Upper lobe of right lung (tissue), 1 donor: ENCODE measurements around the gene SGTA. TPM values are rescaled to one million over a fixed set of nuclear protein-coding genes. Genes with fewer than 3 reads are reported as not detected.
A peak's percentile ranks its signal among the peaks of the same experiment; 100 is the strongest.

Source experiments
- ATAC-seq: fragments of 200-7000 bp; cut with Tn5 transposase; one replicate; pipeline ENCODE4 v1.9.1; 2020; ENCODE audit warnings: mild to moderate bottlenecking, moderate library complexity
- DNase-seq: peaks from one replicate; pipeline ENCODE4 v3.0.0-alpha.2; 2020
- H3K27ac ChIP-seq: fragments of 200-600 bp; one replicate; pipeline ENCODE4 v1.8.0; 2022
- H3K27me3 ChIP-seq: fragments of 200-600 bp; one replicate; pipeline ENCODE4 v1.8.0; 2022; ENCODE audit warnings: mild to moderate bottlenecking
- H3K36me3 ChIP-seq: fragments of 200-600 bp; one replicate; pipeline ENCODE4 v1.8.0; 2022
- H3K4me1 ChIP-seq: fragments of 200-600 bp; one replicate; pipeline ENCODE4 v1.8.0; 2022
- H3K4me3 ChIP-seq: fragments of 200-600 bp; one replicate; pipeline ENCODE4 v1.8.0; 2022; ENCODE audit warnings: mild to moderate bottlenecking
- H3K9me3 ChIP-seq: fragments of 200-600 bp; one replicate; pipeline ENCODE4 v1.8.0; 2022
- intact Hi-C: fragments of 100-400 bp; cut with DNase I; formaldehyde crosslinking; loops from one replicate; pipeline ENCODE4 v1.11.0; 2022
- total RNA-seq: library from RNA; stranded (reverse); fragmentation: NEBNext Ultra II Directional; extraction: Animal tissue kit (Norgen Biotek cat#: 25700); gene quantifications from one replicate; pipeline ENCODE4 v1.2.1, GENCODE V29; 2021
- TF ChIP-seq, protein P1 (sequence below): fragments of 200-600 bp; IDR thresholded peaks from one replicate; pipeline ENCODE4 v1.8.0; 2022; ENCODE audit warnings: antibody characterized with exemption
- donor health status: DM: no; HTN: yes; CAD: no; lungs with severe emphysema.

The SGTA gene
- total RNA-seq, 1 donor from 2014 or later = 44.9 TPM

- Histone ChIP-seq H3K4me1 (no peaks in the 10 kb centered on the region), H3K27ac (no peak overlapping the region), H3K9me3 (no peaks in the 10 kb centered on the region), H3K36me3 (peaks cover 20% of the 10 kb centered on the region), H3K4me3 (no peak overlapping the region), H3K27me3 (no peaks in the 10 kb centered on the region)
- TF ChIP-seq, protein P1, sequence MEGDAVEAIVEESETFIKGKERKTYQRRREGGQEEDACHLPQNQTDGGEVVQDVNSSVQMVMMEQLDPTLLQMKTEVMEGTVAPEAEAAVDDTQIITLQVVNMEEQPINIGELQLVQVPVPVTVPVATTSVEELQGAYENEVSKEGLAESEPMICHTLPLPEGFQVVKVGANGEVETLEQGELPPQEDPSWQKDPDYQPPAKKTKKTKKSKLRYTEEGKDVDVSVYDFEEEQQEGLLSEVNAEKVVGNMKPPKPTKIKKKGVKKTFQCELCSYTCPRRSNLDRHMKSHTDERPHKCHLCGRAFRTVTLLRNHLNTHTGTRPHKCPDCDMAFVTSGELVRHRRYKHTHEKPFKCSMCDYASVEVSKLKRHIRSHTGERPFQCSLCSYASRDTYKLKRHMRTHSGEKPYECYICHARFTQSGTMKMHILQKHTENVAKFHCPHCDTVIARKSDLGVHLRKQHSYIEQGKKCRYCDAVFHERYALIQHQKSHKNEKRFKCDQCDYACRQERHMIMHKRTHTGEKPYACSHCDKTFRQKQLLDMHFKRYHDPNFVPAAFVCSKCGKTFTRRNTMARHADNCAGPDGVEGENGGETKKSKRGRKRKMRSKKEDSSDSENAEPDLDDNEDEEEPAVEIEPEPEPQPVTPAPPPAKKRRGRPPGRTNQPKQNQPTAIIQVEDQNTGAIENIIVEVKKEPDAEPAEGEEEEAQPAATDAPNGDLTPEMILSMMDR = no peak
- peak; percentile 57 for DNase-seq
- no peak for ATAC-seq
- intact Hi-C loops = no loop called here
Measured at GRCh38 chr19:2811221-2811722, 28.2 kb upstream of the SGTA start.

DNA sequence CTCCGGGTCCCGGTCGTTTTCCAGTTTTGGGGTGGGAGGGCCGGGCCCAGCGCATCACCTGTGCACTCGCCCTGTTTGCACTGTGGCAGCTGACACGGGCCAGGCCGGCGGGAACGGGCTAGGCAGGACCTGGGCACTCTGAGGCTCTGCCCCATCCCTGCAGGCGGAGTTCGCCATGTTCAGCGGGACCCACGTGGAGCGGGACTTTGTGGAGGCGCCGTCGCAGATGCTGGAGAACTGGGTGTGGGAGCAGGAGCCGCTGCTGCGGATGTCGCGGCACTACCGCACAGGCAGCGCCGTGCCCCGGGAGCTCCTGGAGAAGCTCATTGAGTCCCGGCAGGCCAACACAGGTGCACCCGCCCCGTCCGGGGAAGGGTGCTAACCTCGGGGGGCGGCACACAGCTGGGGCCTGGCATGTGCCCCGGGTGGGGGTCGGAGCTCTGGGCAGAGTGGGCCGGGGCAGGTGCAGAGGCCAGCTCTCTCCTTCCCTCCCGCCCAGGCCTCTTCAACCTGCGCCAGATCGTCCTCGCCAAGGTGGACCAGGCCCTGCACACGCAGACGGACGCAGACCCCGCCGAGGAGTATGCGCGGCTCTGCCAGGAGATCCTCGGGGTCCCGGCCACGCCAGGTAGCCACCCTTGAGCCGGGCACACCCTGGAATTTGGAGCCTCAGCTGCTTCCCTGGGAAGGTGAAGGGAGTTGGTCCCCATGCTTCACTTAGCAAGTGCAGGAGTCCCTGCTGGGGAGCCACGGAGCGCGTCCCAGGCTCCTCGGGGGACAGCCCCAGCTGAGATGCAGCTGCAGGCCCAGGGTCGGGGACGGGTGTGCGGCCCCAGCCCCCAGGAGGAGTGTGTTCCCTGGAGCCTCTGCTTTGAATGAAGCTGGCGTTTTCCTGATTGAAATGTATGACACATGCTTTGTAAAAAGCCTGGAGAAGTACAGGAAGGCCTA is 27.3 kb upstream of the SGTA start:
- ATAC-seq (no peak), DNase-seq (no peak)
- no peaks in the 10 kb centered on the region for H3K9me3 ChIP-seq
- H3K27ac ChIP-seq = no peak overlapping the region
- no peak overlapping the region for H3K4me3 ChIP-seq
- intact Hi-C loops = no loop called here
- TF ChIP-seq, protein P1 = no peak
- H3K4me1 ChIP-seq = no peaks in the 10 kb centered on the region
- H3K27me3 ChIP-seq = no peaks in the 10 kb centered on the region
- H3K36me3 ChIP-seq = peaks cover 20% of the 10 kb centered on the region

DNA sequence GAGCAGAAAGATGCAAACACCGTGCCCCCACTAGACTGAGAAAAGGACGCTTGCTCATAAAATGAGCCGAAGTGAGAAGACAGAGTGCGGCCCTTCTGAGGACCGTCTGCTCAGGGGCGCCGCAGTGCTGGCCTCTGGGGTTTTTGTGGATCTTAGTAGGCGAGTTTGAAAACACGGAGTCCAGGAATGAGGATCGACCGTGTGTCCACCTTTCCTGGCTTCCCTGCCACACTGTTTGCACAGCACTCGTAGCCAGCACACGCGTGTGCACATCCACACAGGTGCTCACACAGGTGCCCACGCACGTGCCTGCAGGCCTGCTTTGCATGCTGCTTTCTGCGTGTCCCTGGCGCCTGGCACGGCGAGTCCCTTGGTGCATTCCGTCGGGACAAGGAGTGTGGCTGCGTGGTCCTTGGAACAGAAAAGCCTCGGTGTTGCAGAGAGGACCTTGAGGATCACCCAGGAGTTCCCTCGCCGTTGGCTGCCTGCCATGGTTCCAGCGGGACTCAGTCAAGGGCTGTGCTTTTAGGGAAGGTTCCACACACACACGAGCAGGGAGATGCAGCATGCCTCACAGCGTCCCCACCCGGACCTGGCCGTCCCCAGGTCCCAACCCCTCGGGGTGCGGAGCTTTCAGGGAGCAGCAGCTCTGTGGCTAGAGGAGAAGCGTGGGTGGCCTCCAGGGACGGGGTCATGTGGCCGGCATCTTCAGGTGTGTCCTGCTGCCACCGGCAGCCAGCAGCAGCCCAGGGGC is 26.5 kb upstream of the SGTA start:
- Histone ChIP-seq H3K4me3 (no peak overlapping the region), H3K4me1 (no peaks in the 10 kb centered on the region), H3K27ac (no peak overlapping the region), H3K36me3 (peaks cover 20% of the 10 kb centered on the region), H3K9me3 (no peaks in the 10 kb centered on the region), H3K27me3 (no peaks in the 10 kb centered on the region)
- TF ChIP-seq, protein P1 = no peak
- DNase-seq (no peak), ATAC-seq (no peak)
- intact Hi-C loops = no loop called here

DNA sequence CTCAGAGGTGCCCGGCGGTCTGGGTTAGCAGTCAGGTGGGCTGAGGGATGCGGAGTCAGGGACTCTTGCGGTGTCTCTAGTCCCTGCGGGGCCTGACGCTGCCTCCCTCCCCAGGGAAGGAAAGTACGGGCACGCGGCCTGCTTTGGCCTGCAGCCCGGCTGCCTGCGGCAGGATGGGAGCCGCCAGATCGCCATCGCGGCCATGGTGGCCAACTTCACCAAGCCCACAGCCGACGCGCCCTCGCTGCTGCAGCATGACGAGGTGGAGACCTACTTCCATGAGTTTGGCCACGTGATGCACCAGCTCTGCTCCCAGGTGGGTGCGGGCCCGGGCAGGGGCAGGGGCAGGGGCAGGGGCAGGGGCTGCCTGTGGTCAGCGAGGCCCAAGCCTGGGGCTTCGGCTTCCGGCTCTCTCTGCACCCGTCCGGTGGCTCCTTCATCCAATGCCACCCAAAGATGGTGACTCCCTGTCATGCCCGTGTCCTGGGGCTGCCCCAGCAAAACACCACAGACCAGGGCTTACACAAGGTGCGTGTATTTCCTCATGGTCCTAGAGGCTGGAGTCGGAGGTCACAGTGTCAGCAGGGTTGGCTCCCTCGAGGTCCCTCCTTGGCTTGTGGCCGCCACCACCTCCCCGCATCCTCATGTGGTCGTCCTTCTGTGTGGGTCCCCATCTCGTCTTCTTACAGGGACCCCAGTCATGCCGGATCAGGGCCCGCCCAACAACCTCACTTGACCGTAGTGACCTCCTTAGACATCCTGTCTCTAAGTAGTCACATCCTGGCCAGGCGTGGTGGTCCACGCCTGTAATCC is 25.3 kb upstream of the SGTA start:
- ATAC-seq (no peak), DNase-seq (no peak)
- H3K36me3 ChIP-seq = peaks cover 20% of the 10 kb centered on the region
- TF ChIP-seq, protein P1 = no peak
- intact Hi-C loops = no loop called here
- no peak overlapping the region for H3K4me3 ChIP-seq
- no peaks in the 10 kb centered on the region for H3K27me3 ChIP-seq
- no peaks in the 10 kb centered on the region for H3K9me3 ChIP-seq
- H3K27ac ChIP-seq = no peak overlapping the region
- no peaks in the 10 kb centered on the region for H3K4me1 ChIP-seq
